NCI-H1436 (cell line): ENCODE data around the gene KIFC3.
A peak's percentile ranks its signal among the peaks of the same experiment; 100 is the strongest.
"Not testable (repeated sequence)": the region's sequence is repeated elsewhere in the genome, so short reads cannot be mapped to it uniquely, and the experiment has no call there.

Source experiments
- DNase-seq: peaks from one replicate; lab custom pipeline; 2025; lab: John Stamatoyannopoulos, UW

KIFC3 gene

DNA sequence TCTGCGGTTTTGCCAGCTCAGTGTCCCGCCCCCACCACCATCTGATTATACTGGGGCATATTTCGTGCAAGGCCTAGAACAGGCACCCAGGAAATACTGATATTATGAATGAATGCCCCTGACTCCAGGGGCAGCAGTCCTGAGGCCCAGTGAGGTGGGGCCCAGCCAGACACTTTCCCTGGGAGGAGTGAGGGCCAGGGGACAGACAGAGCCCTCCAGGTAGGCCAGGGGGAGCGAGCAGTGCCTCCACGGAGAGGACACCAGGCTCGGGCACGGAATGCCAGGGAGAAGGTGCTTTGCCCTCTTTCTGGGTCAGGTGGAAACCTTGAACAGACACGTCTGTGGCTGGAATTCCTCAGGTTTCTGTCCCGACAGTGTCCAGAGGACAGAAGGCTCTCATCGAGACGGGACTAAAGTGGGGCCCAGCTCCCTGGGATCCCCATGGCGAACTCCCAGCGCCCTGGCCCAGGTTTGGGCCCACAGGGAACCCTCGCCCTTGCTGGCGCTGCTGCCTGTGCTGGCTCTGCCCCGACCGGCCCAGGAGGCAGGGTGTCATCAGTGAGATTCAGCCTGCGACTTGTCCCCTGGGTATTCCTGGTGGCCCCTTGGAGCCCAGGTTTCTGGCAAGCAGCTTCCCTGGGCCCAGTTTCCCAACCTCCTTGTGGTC is 62.4 kb downstream of the KIFC3 start:
- DNase-seq, result no peak

- DNase-seq, result no peak
These were observed 63.4 kb downstream of the KIFC3 start for GRCh38 chr16:57738844-57739243.

DNA sequence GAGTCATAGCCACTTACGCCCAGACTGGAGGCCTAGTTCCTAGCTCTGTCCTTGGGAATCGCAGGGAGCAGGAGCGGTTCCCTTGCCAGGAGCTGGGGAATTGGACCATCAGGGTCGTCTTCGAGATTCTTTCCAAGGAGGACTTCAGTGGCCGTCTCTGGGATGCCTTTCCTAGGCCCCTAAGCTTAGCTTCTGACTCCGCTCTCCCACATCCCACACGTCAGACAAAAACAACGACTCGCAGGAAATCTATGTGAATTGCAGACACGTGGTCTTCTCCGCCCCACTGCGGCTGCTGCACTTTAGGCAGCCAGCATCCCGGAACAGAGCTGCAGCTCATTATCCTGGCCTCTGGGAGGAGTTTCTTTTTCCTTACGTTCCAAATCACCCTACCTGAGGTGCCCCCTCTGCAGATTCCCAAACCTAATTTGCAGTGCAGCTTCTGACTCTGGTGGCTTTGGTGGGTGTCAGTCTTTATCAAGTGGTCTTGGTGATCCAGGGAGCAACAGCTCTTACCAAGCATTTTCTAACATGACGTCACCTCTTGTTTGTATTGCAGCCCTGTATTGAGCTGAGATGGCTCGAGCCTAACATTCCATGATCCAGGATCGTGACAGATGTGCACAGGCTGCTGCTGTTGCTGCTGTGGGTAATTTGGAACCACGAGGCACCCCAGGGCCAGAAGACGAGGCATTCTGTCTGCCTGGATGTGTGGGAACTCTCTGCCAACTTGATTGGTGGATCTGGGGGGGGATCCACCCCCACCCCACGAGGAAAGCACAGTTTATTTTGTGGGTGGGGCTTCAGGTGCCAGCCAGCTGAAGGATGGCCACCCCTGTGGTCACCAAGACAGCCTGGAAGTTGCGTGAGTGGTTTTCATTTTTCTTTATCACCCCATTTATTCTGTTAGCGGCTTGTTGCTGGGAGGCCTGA is 65.6 kb downstream of the KIFC3 start:
- no peak for DNase-seq

GRCh38 chr16:57735755-57736418 is 66.4 kb downstream of the KIFC3 start, which contains the start of gene KATNB1:
Gene KATNB1, plus strand, starts transcription at chr16:57735770. Its CDS starts 1,474 bp downstream, at chr16:57737244.
- no peak for DNase-seq

- peak; percentile 100 for DNase-seq
These were observed 67.2 kb downstream of the KIFC3 start for GRCh38 chr16:57734925-57735754.

DNA sequence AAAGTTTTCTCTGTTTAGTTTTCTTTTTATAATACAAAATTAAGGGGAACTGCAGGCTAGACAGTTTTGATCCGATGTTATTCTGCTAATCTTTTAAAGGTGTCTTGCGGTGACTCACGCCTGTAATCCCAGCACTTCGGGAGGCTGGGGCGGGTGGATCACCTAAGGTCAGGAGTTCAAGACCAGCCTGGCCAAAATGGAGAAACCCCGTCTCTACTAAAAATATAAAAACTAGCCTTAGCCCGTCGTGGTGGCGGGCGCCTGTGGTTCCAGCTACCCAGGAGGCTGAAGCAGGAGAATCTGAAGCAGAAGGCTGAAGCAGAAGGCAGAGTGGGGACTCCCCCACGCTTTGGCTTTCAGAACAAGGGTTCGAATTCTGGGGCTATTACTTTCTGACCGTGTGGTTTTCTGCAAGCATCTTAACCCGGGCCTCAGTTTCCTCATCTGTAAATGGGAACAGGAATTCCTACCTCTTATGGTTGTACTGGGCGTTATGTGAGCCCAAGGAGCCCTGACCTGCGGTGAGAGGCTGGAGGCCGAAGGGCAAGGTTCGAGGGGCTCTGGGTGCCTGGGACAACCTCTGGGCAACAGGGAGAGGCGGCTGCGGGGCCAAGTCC is 67.9 kb downstream of the KIFC3 start:
- DNase-seq, result no peak

- no peak for DNase-seq
These were observed 69.6 kb downstream of the KIFC3 start for GRCh38 chr16:57732714-57733113.

DNA sequence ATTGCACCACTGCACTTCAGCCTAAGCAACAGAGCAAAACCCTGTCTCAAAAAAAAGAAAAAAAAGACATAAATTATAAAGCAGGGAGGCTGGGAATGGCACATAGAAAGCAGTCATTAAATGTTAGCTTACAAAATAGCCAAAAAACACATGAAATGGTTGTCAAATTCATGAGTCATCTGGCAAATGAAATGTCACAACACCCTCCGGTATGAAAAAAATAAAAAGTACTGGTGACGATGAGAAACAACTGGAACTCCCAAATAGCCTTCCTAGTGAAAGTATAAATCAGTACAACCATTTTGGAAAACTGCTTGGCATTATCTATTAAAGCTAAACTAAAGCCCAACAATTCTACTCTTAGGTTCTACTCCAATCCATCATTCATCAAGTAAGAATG is 70.3 kb downstream of the KIFC3 start:
- no peak for DNase-seq

GRCh38 chr16:57730771-57731730 is 71.2 kb downstream of the KIFC3 start:
- no peak for DNase-seq

GRCh38 chr16:57729852-57730251 is 72.4 kb downstream of the KIFC3 start:
- not testable (repeated sequence) for DNase-seq

GRCh38 chr16:57729182-57729484 is 73.2 kb downstream of the KIFC3 start:
- DNase-seq, result no peak

DNA sequence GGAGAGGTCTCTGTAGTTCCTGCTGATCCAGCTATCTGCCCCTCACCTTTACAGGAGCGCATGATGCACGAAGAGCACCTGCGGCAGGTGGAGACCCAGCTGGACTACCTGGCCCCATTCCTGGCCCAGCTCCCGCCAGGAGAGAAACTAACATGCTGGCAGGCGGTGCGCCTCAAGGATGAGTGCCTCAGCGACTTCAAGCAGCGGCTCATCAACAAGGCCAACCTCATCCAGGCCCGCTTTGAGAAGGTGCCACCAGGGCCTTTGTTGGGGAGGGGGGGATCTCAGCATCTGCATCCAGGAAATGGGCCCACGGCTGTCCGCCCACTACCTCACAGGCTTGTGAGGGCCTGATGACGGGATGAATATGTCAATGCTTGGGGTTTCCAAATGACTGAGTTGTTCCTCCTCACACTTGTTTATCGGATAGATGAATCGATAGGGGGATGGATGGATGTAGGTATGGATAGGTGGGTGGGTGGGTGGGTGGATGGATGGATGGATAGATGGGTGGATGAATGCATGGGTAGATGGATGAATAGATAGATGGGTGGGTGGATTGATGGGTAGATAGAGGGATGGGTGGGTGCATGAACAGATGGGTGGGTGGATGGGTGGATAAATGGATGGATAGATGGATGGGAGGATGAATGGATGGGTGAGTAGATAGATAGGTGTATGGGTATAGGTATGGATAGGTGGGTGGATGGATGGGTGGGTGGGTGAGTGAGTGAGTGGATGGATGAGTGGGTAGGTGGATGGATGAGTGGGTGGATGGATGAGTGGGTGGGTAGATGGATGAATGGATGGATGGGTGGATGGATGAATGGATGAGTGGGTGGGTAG is 73.7 kb downstream of the KIFC3 start:
- DNase-seq, result no peak

DNA sequence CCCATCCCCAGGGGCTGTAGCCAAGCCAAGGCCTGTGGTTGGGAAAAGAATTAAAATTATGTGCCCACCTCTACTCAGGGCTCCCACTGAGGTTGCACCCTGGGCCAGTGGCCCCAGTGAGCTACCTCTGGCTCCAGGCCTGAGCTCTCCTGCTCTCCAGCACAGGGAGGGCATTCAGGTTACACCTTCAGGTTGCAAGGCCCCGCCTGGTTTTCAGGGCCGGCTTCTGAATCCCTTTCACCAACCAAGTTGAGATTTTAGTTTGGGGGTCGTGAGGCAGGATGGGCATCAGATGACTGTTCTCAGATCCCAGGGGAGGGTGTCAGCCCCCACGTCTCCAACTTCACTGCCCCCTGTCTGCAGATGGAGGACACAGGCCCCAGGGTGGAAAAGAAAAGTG is 74.7 kb downstream of the KIFC3 start:
- DNase-seq, result no peak

DNA sequence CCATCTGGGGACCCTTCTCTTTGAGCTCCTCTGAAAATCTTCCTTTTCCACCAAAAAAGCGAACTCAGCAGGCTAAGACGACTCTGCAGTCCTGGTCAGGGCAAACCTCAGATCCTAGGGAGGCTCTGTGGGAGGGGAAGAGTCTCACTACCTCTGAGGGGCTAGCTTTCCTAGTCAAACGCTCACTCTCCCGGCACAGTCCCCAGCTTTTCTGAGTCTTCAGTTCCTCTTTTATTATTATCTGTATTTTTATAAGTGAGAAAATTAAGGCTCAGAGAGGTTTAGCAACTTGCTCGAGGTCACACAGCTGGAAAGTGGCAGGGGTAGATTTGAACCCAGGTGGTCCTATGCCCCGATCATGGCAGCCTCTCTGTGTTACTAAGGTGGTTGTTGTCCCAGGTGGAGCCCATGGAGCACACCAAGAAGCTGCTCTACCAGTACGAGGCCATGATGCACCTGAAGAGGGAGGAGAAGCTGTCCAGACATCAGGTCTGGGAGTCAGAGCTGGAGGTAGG is 75.8 kb downstream of the KIFC3 start:
- no peak for DNase-seq

DNA sequence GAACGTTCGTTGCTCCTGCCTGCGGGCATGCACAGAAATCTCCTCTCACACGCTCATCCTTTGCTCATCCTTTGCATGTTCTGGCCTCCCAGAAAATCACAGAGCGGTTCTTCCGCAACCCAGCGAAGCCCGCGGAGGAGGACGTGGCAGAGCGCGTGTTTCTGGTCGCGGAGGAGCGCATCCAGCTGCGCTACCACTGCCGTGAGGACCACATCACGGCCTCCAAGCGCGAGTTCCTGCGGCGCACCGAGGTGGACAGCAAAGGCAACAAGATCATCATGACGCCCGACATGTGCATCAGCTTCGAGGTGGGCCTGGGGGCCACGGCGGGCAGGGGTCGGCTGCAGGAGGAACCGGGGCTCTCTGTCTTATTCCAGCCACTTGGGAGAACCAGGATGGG is 76.3 kb downstream of the KIFC3 start:
- no peak for DNase-seq

GRCh38 chr16:57725554-57725953 is 76.7 kb downstream of the KIFC3 start:
- no peak for DNase-seq

- DNase-seq, result no peak
These were observed 77.1 kb downstream of the KIFC3 start for GRCh38 chr16:57725151-57725550.

DNA sequence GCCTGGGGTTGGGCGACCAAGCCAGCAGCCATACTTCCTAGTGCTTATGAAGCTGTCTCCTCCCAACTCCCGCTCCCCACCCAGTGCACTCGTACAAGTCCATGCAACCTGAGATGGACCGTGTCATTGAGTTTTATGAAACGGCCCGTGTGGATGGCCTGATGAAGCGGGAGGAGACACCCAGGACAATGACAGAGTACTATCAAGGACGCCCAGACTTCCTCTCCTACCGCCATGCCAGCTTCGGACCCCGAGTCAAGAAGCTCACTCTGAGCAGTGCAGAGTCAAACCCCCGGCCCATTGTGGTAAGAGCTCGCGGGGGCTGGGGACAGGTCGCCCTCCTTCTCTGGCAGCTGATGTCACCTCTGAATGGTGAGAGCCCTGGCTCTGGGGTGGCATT is 77.8 kb downstream of the KIFC3 start:
- no peak for DNase-seq

DNA sequence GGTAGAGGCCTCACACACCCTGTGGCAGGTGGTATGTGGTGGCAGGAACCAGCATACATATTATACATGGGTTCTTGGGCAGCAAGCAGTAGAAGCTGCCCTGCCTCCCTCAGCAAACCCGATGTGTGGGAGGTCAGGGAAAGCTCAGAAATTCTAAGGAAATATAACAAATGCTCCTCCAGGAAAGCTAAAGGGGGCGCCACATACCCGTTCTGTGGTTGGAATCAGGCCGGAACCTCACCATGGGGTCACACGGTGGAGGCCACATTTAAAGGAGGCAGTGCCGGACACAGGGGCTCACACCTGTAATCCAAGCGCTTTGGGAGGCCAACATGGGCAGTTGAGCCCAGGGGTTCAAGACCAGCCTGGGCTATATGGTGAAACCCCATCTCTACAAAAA is 79.1 kb downstream of the KIFC3 start:
- DNase-seq, result no peak
